ENCODE measurements around the gene PYGB.
A peak's percentile ranks its signal among the peaks of the same experiment; 100 is the strongest.
"Not testable (repeated sequence)": the region's sequence is repeated elsewhere in the genome, so short reads cannot be mapped to it uniquely, and the experiment has no call there.

Gene PYGB

DNA sequence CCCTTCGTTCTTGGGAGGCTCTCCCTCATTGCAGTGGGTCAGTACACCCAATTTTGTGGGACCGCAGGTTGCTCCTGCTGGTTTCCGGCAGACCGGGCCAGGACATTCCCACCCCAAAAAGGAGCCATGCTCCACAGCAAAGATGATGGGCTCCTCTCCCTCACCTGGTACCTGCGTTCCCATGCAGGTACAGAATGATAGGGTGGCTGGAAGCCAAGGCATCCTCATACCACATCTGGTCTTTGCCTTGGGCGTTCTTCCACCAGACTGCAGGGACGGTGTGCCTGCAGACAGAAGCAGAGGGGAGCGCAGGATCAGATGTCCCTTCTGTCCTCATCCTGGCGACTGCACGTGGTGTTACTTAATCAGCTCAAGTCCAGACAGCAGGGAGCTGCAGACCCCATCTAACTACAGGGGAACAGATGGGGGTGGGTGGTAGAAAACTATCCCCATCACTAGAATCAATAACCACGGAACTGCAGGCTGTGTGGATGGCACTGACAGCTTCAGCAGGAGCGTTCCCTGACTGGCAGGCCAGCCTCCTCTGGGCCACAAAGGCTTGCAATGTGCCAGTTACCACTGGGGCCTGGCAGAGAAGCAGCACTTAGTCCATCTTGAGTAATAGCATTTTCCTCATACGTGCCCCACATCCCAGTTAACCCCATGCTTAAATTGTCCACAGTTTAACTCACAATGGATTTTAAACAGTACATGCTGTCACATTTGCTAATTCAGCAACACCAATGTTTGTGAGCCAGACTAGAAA is 72.3 kb downstream of the PYGB start:
- Mint-ChIP-seq H3K4me3 (no peak overlapping the region), H3K27ac (peak overlapping the region; percentile 95), H3K36me3 (ENCODE audit: low read depth) (peaks cover 80% of the 10 kb centered on the region)

DNA sequence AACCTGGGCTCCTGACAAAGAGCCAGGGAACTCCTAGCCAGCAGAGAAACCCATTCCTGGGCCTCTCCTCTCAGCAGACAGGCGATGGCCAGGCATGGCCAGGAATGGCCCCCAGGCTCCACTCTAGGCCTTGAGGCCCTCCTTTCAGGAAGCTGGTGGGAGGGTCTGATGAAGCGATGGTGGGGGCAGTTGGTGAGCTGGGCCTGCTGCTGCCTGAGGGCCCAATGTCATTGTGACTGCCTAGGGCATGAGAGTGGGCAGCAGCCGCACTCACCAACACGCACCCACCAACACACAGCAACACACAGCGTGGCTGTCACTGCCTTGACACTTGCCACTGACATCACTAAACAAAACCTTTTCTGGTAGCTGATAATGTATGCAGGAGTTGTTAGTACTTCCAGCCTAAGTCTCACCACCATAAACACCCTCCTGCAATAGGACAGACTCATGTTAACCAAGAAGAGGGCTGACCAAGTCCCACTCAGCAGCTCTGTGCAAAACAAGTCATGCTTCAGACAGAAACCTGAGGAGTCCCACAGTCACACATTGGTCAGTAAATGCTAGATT is 73.5 kb downstream of the PYGB start:
- no peaks in the 10 kb centered on the region for H3K27me3 Mint-ChIP-seq
- H3K4me1 Mint-ChIP-seq (ENCODE audit: low read depth): peaks cover 95% of the 10 kb centered on the region
- peaks cover 76% of the 10 kb centered on the region for H3K36me3 Mint-ChIP-seq (ENCODE audit: low read depth)
- H3K27ac Mint-ChIP-seq: peak overlapping the region; percentile 94
- intact Hi-C loops (cut with micrococcal nuclease): no loop called here
- peak overlapping the region; percentile 37 for H3K4me3 Mint-ChIP-seq
- H3K9me3 Mint-ChIP-seq: no peaks in the 10 kb centered on the region

More for the DNA sequence above, 72.3 kb downstream of the PYGB start:
- intact Hi-C loops (cut with micrococcal nuclease): no loop called here
- no peaks in the 10 kb centered on the region for H3K9me3 Mint-ChIP-seq
- H3K27me3 Mint-ChIP-seq: no peaks in the 10 kb centered on the region
- H3K4me1 Mint-ChIP-seq (ENCODE audit: low read depth): peaks cover 97% of the 10 kb centered on the region

DNA sequence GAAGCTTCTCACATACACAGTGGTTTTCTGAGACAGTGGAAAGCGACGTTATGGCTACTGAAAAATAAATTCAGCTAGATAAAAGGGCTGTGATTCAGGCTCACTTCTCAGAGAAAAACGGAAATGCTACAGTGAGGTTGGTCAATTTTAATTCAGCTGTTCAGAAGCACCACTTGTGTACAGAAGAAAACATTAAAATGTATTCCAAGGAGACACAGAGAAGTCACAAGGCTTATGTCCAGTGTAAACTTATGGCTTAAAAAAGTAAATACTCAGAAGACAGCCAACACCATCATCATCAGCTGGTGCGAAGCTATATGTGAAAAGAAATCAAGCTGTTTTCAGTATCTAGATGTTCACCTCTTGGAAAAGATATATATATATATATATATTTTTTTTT is 74.1 kb downstream of the PYGB start:
- peaks cover 93% of the 10 kb centered on the region for H3K4me1 Mint-ChIP-seq (ENCODE audit: low read depth)
- no peak overlapping the region for H3K4me3 Mint-ChIP-seq
- H3K27me3 Mint-ChIP-seq: no peaks in the 10 kb centered on the region
- intact Hi-C loops (cut with micrococcal nuclease): no loop called here
- peak overlapping the region; percentile 94 for H3K27ac Mint-ChIP-seq
- peaks cover 69% of the 10 kb centered on the region for H3K36me3 Mint-ChIP-seq (ENCODE audit: low read depth)
- H3K9me3 Mint-ChIP-seq: no peaks in the 10 kb centered on the region

DNA sequence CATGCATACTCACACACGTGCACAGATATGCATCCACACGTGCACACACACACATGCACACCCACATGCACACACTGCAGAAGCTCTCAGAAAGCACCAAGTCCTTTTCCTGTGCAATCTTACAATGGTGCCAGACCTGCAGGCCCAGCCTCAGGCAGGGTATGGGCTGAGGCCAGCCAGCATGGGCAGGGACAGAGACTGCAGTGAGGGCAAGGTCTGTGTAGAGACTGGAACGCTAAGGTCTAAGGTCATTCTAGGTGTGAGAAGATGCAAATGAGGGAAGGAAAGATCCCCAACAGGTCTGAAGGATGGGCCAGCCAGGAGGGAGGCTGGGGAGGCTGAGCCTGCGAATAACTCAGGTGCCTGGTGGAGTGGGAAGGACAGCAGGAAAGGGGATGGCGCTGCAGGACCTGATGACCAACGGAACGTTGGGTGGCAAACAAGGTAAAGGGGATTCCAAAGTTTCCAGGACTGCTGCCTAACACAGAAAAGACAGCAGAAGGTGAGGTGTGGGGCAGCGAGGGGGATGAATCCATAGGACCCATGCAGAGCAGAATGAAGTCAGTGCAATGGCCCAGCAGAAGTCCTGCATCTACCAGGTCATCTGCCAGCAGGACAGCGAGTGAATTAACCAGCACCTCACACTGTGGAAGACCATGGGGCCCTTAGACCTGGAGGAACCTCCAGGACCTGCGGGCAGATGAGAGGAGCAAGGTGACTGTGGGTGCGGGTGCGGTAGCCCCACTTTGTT is 75.8 kb downstream of the PYGB start:
- Mint-ChIP-seq H3K4me1 (ENCODE audit: low read depth) (peaks cover 93% of the 10 kb centered on the region), H3K36me3 (ENCODE audit: low read depth) (peaks cover 69% of the 10 kb centered on the region), H3K4me3 (peak overlapping the region; percentile 37), H3K9me3 (no peaks in the 10 kb centered on the region), H3K27me3 (no peaks in the 10 kb centered on the region), H3K27ac (peak overlapping the region; percentile 94)
- intact Hi-C loops (cut with micrococcal nuclease): no loop called here

DNA sequence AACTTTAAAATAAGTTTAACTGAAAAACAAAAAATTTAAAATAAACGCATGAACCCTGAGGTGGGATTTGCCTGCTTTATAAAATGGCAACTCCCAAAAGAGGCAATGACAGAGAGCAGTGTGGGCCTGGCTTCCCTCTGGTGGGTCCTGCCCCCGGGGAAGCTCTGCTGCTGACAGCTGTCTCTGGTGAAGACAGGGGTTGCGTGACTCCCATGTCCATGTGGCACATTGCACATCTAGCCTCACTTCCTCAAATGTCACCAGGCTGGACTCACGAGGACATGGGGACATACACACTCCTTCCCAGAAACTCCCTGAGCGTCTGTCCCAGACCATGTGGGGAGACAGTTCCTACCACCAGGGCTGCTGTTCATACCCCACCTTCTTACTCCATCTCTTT is 76.5 kb downstream of the PYGB start:
- H3K27me3 Mint-ChIP-seq: no peaks in the 10 kb centered on the region
- H3K27ac Mint-ChIP-seq: peak overlapping the region; percentile 94
- peaks cover 71% of the 10 kb centered on the region for H3K36me3 Mint-ChIP-seq (ENCODE audit: low read depth)
- no peak overlapping the region for H3K4me3 Mint-ChIP-seq
- H3K4me1 Mint-ChIP-seq (ENCODE audit: low read depth): peaks cover 93% of the 10 kb centered on the region
- no peaks in the 10 kb centered on the region for H3K9me3 Mint-ChIP-seq
- intact Hi-C loops (cut with micrococcal nuclease): no loop called here

DNA sequence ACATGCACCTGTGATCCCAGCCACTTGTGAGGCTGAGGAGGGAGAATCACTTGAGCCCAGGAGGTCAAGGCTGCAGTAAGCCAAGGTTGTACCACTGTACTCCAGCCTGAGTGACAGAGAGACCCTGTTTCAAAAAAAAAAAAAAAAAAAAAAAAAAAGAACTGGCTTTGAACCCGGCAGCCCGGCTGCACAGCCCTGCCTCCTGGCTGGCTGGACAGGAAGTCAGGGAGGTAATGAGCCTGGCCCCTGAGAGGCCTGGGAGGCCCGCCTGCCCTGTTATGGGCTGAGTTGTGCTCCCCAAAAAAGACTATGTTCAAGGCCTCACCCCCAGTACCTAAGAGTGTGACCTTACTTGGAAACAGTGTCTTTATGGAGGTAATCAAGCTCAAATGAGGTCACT is 77.2 kb downstream of the PYGB start:
- H3K4me1 Mint-ChIP-seq (ENCODE audit: low read depth): peaks cover 93% of the 10 kb centered on the region
- intact Hi-C loops (cut with micrococcal nuclease): no loop called here
- H3K9me3 Mint-ChIP-seq: no peaks in the 10 kb centered on the region
- H3K27me3 Mint-ChIP-seq: no peaks in the 10 kb centered on the region
- H3K36me3 Mint-ChIP-seq (ENCODE audit: low read depth): peaks cover 71% of the 10 kb centered on the region
- H3K27ac Mint-ChIP-seq: peak overlapping the region; percentile 94
- H3K4me3 Mint-ChIP-seq: peak overlapping the region; percentile 2

DNA sequence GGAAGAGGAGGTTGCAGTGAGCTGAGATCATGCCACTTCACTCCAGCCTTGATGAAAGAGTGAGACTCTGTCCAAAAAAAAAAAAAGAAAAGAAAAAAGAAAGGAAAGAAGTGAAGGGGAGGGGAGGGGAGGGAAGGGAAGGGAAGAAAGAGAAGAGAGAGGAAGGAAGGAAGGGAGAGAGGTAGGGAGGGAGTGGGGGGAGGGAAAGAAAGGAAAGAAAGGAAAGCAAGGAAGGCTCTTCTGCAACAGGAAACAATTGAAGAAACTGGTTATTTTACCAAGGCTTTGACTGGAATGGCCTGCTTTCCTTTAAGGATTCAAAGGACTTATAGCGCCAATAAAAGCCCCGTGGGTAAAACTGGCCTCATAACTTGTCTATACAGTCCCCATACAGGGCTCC is 78.1 kb downstream of the PYGB start:
- Mint-ChIP-seq H3K27ac (peak overlapping the region; percentile 94), H3K9me3 (no peaks in the 10 kb centered on the region), H3K4me3 (no peak overlapping the region), H3K27me3 (no peaks in the 10 kb centered on the region), H3K36me3 (ENCODE audit: low read depth) (peaks cover 64% of the 10 kb centered on the region), H3K4me1 (ENCODE audit: low read depth) (peaks cover 93% of the 10 kb centered on the region)
- intact Hi-C loops (cut with micrococcal nuclease): no loop called here

DNA sequence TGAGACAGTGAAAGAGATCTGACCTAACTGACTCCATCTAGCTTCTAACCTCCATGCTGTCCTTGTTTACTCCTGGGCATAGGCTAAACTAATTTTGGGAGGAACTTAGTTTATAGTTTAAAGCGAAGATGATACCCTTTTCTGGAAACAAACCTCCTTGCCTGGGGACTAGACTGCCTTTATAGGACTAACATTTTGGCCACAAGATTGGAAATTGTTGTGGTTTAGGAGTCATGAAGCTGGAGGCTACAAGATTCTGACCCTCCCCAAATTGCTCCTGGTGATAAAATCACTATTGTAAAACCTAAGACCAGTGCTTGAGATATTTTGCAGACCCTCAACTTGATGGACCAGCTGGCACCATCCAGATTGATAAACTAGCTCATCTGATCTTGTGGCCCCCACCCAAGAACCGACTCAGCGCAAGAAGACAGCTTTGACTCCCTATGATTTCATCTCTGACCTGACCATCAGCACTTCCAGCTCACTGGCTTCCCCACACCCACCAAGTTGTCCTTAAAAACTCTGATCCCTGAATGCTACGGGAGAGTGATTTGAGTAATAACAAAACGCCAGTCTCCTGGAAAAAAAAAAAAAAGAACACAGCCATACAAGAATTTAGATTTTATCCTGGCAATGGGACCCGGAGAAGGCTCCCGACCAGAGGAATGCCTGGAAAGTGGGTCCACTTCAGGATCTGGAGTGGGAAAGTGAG is 79.8 kb downstream of the PYGB start:
- Mint-ChIP-seq H3K4me3 (no peak overlapping the region), H3K36me3 (ENCODE audit: low read depth) (peaks cover 47% of the 10 kb centered on the region), H3K27me3 (no peaks in the 10 kb centered on the region), H3K4me1 (ENCODE audit: low read depth) (peaks cover 88% of the 10 kb centered on the region), H3K9me3 (no peaks in the 10 kb centered on the region), H3K27ac (peak overlapping the region; percentile 59)
- intact Hi-C loops (cut with micrococcal nuclease): no loop called here

DNA sequence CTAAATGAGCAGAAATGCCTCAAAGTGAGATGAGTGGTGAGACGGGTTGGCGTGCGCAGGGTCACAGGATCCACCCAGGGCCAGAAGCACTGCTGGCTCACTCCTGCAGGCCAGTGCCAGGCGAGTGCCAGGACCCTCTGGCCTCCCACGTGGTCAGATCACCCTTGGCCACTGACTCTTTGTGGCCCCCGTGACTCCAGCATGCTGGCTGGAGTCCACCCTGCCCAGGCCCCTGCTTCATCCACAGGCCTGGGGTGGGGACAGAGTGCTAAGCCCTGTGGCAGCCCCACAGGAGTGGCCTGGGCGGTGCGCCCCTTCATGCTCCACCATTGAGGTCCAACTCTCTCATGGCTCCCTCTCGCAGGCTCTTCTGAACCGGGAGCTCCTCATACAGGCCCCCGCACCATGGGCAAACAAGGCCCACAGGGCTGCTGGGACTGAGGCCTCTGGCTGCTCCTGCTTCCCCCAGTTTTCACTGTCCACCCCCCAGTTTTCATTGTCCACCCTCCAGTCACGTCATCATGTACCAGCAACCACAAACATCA is 81.1 kb downstream of the PYGB start:
- Mint-ChIP-seq H3K4me3 (no peak overlapping the region), H3K27ac (peak overlapping the region; percentile 59)

DNA sequence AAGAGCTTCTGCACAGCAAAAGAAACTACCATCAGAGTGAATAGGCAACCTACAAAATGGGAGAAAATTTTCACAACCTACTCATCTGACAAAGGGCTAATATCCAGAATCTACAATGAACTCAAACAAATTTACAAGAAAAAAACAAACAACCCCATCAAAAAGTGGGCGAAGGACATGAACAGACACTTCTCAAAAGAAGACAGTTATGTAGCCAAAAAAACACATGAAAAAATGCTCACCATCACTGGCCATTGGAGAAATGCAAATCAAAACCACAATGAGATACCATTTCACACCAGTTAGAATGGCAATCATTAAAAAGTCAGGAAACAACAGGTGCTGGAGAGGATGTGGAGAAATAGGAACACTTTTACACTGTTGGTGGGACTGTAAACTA is 87.1 kb downstream of the PYGB start:
- Mint-ChIP-seq H3K36me3 (ENCODE audit: low read depth) (peaks cover 38% of the 10 kb centered on the region), H3K4me1 (ENCODE audit: low read depth) (peaks cover 43% of the 10 kb centered on the region)
- H3K4me3 Mint-ChIP-seq; H3K27me3 Mint-ChIP-seq; intact Hi-C loops (cut with micrococcal nuclease); H3K27ac Mint-ChIP-seq; H3K9me3 Mint-ChIP-seq: not testable (repeated sequence)

More for the DNA sequence above, 81.1 kb downstream of the PYGB start:
- intact Hi-C loops (cut with micrococcal nuclease): no loop called here
- Mint-ChIP-seq H3K36me3 (ENCODE audit: low read depth) (peaks cover 33% of the 10 kb centered on the region), H3K27me3 (no peaks in the 10 kb centered on the region), H3K9me3 (no peaks in the 10 kb centered on the region), H3K4me1 (ENCODE audit: low read depth) (peaks cover 74% of the 10 kb centered on the region)

DNA sequence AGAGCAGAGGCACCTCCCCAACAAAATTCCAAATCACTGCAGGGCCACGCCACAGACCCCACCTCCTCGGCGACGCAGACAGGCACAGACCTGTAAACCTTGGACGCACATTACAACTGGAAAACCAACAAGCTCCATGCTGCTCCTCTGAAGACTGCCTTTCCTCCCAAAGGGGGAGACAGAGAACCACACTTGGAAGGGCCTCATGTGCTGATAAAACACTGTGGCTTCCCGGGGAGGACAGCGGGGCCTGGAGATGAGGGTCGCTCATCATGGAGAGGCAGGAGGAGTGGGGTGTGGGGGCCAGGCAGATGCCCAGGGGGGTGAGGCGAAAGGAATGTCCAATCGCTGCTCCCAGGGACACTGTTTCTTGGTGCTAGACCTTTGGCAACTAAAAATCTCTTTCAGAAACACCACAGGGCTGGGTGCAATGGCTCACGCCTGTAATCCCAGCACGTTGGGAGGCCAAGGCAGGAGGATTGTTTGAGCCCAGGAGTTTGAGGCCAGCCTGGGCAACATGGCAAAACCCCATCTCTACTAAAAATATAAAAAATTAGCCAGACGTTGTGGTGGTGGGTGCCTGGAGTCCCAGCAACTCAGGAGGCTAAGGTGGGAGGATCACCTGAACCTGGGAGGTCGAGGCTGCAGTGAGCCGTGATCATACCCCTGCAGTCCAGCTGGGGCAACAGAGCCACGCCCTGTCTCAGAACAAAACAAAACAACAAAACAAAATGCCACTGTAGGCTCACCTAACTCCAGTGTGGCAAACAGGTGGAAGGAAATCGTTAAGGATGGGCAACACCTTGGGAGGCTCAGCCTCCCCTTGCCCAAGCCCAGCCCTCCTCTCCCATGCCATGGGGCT is 88.9 kb downstream of the PYGB start:
- peaks cover 25% of the 10 kb centered on the region for H3K4me1 Mint-ChIP-seq (ENCODE audit: low read depth)
- no peak overlapping the region for H3K4me3 Mint-ChIP-seq
- H3K27ac Mint-ChIP-seq: peak overlapping the region; percentile 21
- H3K9me3 Mint-ChIP-seq: no peaks in the 10 kb centered on the region
- no peaks in the 10 kb centered on the region for H3K27me3 Mint-ChIP-seq
- H3K36me3 Mint-ChIP-seq (ENCODE audit: low read depth): peaks cover 36% of the 10 kb centered on the region
- intact Hi-C loops (cut with micrococcal nuclease): no loop called here

DNA sequence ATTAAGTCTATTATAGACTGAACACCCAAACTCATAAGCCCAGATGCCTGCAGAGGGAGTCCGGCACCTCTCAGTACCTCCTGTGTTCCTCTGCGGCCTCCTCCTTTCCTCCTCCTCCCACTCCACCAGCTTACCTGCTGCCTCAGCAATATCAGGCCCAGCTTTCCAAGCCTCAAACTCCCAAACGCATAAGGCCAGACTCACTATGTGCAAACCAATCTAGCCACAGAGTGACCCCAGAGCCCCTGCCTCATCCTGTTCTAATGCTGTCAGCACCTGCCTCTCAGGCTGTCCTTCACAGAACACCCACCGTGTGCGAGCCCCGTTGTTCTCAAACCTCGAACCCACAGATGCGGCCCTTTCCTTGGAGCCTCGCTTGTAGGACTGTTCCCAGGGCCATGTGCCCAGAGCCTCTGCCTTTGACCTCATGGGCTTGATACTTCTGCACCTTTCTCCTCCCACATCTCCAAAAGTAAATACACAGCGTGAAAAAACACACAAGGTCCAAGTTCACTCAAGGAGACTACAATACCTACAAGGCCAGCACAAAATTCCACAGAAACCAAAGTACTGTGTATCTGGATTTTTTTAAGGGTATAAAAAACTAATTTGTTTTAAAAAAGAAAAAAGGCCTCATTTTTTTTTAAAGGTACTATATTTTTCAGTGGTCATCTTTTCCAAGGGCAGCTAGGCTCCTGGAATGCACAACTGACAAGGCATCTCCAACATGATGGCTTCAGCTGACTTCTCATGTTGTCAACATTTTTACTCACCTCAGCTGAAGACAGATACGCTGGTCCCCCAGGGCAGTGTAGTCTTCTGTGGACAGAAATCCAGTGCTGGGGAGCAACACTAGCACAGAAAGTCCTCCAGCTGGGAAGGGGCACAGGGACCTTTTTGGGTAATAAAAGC is 90.5 kb downstream of the PYGB start:
- Mint-ChIP-seq H3K4me3 (no peak overlapping the region), H3K36me3 (ENCODE audit: low read depth) (peaks cover 39% of the 10 kb centered on the region), H3K4me1 (ENCODE audit: low read depth) (peaks cover 29% of the 10 kb centered on the region), H3K27me3 (no peaks in the 10 kb centered on the region), H3K27ac (peak overlapping the region; percentile 65), H3K9me3 (no peaks in the 10 kb centered on the region)
- intact Hi-C loops (cut with micrococcal nuclease): no loop called here

Measured in dendritic cell treated with granulocyte-macrophage colony-stimulating factor and Interleukin-4, amounts not matched to agents 40 ng/mL and 50 ng/mL, for 4 days (primary cell).